Keratinocyte (primary cell): ENCODE results near the gene RNF26.

ENCODE experiments used
- CTCF ChIP-seq, 3 experiments: IDR thresholded peaks in 1 of 3; conservative IDR thresholded peaks in 1 of 3; optimal IDR thresholded peaks in 1 of 3; 2 replicates in 2 of 3; 3 replicates in 1 of 3; pipeline versions ENCODE3 to v1.5.1; 2011; ENCODE audit warnings: low read length in 3 of 3, mild to moderate bottlenecking in 3 of 3, moderate library complexity in 2 of 3, control low read depth in 1 of 3, inconsistent platforms in 1 of 3; ENCODE audit not compliant: insufficient read depth in 2 of 3; ENCODE audit errors: extremely low read depth in 1 of 3
- EZH2 ChIP-seq: IDR thresholded peaks from one replicate; pipeline ENCODE4 v1.6.1; 2012; ENCODE audit warnings: inconsistent platforms, mild to moderate bottlenecking, low read length, moderate library complexity

GRCh38 chr11:119342362-119343130, 8.2 kb downstream of the RNF26 start:
- TF ChIP-seq CTCF (optimal IDR thresholded peaks at IDR 0.05 in 1 of 3, IDR thresholded peaks at IDR 0.05 in 1 of 3, conservative IDR thresholded peaks at IDR 0.05 in 1 of 3; ENCODE audit: extremely low read depth in 1 of 3, insufficient read depth in 2 of 3, low read length in 3 of 3) (no peak), EZH2 (no peak)
